B cell (primary cell): Measurements from ENCODE around the gene C1orf56. TPM values are rescaled to one million over a fixed set of nuclear protein-coding genes. Genes with fewer than 3 reads are reported as not detected.

Source experiments
- ATAC-seq: fragments of 200-7000 bp; cut with Tn5 transposase; one replicate; pipeline ENCODE4 v1.10.0; 2021; ENCODE audit warnings: low read depth, mild to moderate bottlenecking, moderate number of reproducible peaks, moderate library complexity
- CTCF ChIA-PET: fragments of 350-600 bp; sonication (Branson Sonifier 250); formaldehyde crosslinking; loops from one replicate; lab custom pipeline; 2021; ENCODE audit warnings: antibody characterized with exemption, inconsistent platforms; lab: Charles Lee
- POLR2A ChIA-PET: fragments of 350-600 bp; sonication (Branson Sonifier 250); formaldehyde crosslinking; loops from one replicate; lab custom pipeline; 2021; ENCODE audit warnings: antibody characterized with exemption; lab: Charles Lee
- DNase-seq: peaks from one replicate; pipeline ENCODE4 v3.0.0; 2013
- H2AFZ ChIP-seq: 2 replicates; pipeline ENCODE4 v1.6.1; 2012; ENCODE audit warnings: mild to moderate bottlenecking, low read depth, low read length; ENCODE audit not compliant: insufficient read depth, poor library complexity, severe bottlenecking
- H3K27ac ChIP-seq, 2 donors: 1 replicate in 1 of 2; 2 replicates in 1 of 2; pipeline ENCODE4 v1.5.1; 2012 to 2013; ENCODE audit warnings: low read length in 2 of 2, mild to moderate bottlenecking in 2 of 2, moderate library complexity in 1 of 2
- H3K27me3 ChIP-seq, 4 experiments: fragments of 200-600 bp in 1 of 4; sonication (generic) in 1 of 4; replicated peaks in 1 of 4; 1 replicate in 2 of 4; 2 replicates in 2 of 4; pipeline versions ENCODE4 v1.6.1 to v1.7.0; 2013 to 2016; ENCODE audit warnings: low read length in 3 of 4, mild to moderate bottlenecking in 2 of 4, mixed read lengths in 1 of 4, moderate library complexity in 1 of 4; ENCODE audit not compliant: insufficient read depth in 4 of 4, control insufficient read depth in 3 of 4; ENCODE audit errors: control extremely low read depth in 1 of 4
- H3K36me3 ChIP-seq, 2 experiments: replicated peaks in 1 of 2; 1 replicate in 1 of 2; 2 replicates in 1 of 2; pipeline versions ENCODE4 v1.6.1 to v1.7.1; 2013; ENCODE audit warnings: low read length in 1 of 2; ENCODE audit not compliant: insufficient read depth in 2 of 2, control insufficient read depth in 1 of 2; ENCODE audit errors: control extremely low read depth in 1 of 2, extremely low read depth in 1 of 2
- H3K4me1 ChIP-seq, 2 donors: fragments of 200-600 bp in 1 of 2; sonication (generic) in 1 of 2; 1 replicate in 1 of 2; 2 replicates in 1 of 2; pipeline versions ENCODE4 v1.5.1 to v1.6.1; 2013 to 2017; ENCODE audit warnings: low read length in 2 of 2; ENCODE audit not compliant: control insufficient read depth in 2 of 2, insufficient read depth in 2 of 2
- H3K4me2 ChIP-seq: replicated peaks from 2 replicates; pipeline ENCODE3; 2012; ENCODE audit warnings: mild to moderate bottlenecking, low read depth, low read length; ENCODE audit not compliant: poor library complexity, severe bottlenecking
- H3K4me3 ChIP-seq, 5 experiments: fragments of 200-600 bp in 1 of 5; sonication (generic) in 1 of 5; 1 replicate in 3 of 5; 2 replicates in 2 of 5; pipeline versions ENCODE4 v1.5.1 to v1.7.0; 2011 to 2016; ENCODE audit warnings: low read length in 4 of 5, mild to moderate bottlenecking in 4 of 5, low read depth in 2 of 5, control low read depth in 1 of 5, moderate library complexity in 1 of 5; ENCODE audit not compliant: insufficient read depth in 1 of 5; ENCODE audit errors: control extremely low read depth in 1 of 5, extremely low read depth in 1 of 5
- H3K79me2 ChIP-seq: fragments of 200-600 bp; sonication (generic); one replicate; pipeline ENCODE4 v1.6.0; 2016; ENCODE audit warnings: low read length; ENCODE audit not compliant: control insufficient read depth, insufficient read depth
- H3K9ac ChIP-seq: fragments of 200-600 bp; sonication (generic); 2 replicates; pipeline ENCODE4 v1.6.1; 2017; ENCODE audit warnings: mild to moderate bottlenecking, low read length, moderate library complexity
- H3K9me3 ChIP-seq, 3 donors: one replicate each; pipeline versions ENCODE4 v1.6.1 to v1.7.1; 2013; ENCODE audit warnings: low read length in 2 of 3; ENCODE audit not compliant: control insufficient read depth in 2 of 3, insufficient read depth in 1 of 3; ENCODE audit errors: control extremely low read depth in 1 of 3
- H4K20me1 ChIP-seq: 2 replicates; pipeline ENCODE4 v1.6.0; 2012; ENCODE audit warnings: mild to moderate bottlenecking, low read length; ENCODE audit not compliant: insufficient read depth, control insufficient read depth, poor library complexity, severe bottlenecking
- H3K27ac Mint-ChIP-seq: one replicate; pipeline ENCODE4 v1.8.0; 2021; ENCODE audit warnings: mixed read lengths
- H3K27me3 Mint-ChIP-seq: one replicate; pipeline ENCODE4 v1.8.0; 2021; ENCODE audit warnings: mixed read lengths
- H3K4me1 Mint-ChIP-seq: one replicate; pipeline ENCODE4 v1.8.0; 2021; ENCODE audit warnings: mixed read lengths
- H3K4me3 Mint-ChIP-seq: one replicate; pipeline ENCODE4 v1.8.0; 2021; ENCODE audit warnings: mixed read lengths
- H3K9me3 Mint-ChIP-seq: one replicate; pipeline ENCODE4 v1.8.0; 2022; ENCODE audit warnings: mixed read lengths; ENCODE audit not compliant: insufficient read depth
- CTCF ChIP-seq: fragments of 200-600 bp; IDR thresholded peaks from one replicate; pipeline ENCODE4 v1.8.0; 2022; ENCODE audit warnings: antibody characterized with exemption, mild to moderate bottlenecking
- EZH2 ChIP-seq: IDR thresholded peaks from 2 replicates; pipeline ENCODE4 v1.6.1; 2012; ENCODE audit warnings: borderline replicate concordance, low read depth, mild to moderate bottlenecking, moderate library complexity, low read length; ENCODE audit not compliant: insufficient read depth, poor library complexity, severe bottlenecking
- WGBS: methylation state at CpG from one replicate; pipeline ENCODE4 v1.1.5; 2013; ENCODE audit warnings: missing lambda C conversion rate; ENCODE audit not compliant: insufficient coverage; 5-methylcytosine and 5-hydroxymethylcytosine counted together
- intact Hi-C: fragments of 100-400 bp; cut with micrococcal nuclease; formaldehyde crosslinking; loops from one replicate; pipeline ENCODE4 v1.10.0; 2022
- polyA plus RNA-seq: library from polyadenylated mRNA; depleted of rRNA; stranded (reverse); fragments of >200 nt; gene quantifications from 2 replicates; pipeline ENCODE4 v1.2.3, GENCODE V29; 2012
- total RNA-seq, 2 donors: library from RNA; stranded (reverse); fragments of 120-200 nt in 1 of 2; gene quantifications; 1 replicate in 1 of 2; 2 replicates in 1 of 2; pipeline versions ENCODE4 v1.2.3 to v1.2.4, GENCODE V29; 2013 to 2022

C1orf56 gene
- total and polyA plus RNA-seq, 2 donors (not counting 1 experiment from before 2014, with no cell fraction given), result 2.4 to 4.5 TPM

- H2AFZ ChIP-seq, result no peak overlapping the region
- no peaks in the 10 kb centered on the region for H4K20me1 ChIP-seq
- no peak overlapping the region for H3K27ac ChIP-seq
- TF ChIP-seq CTCF (no peak), EZH2 (no peak)
- H3K36me3 ChIP-seq, result peaks cover 0 to 3% of the 10 kb centered on the region in 2 experiments
- ChIA-PET CTCF (interaction anchor here (0.7 to 1.3 kb wide), 3 partner anchors 22 to 46 kb away, joined by 3 read pairs; partner anchors contain the start of gene ANXA9), POLR2A (no interaction called here)
- H3K4me2 ChIP-seq, result peak overlapping the region; percentile 36
- Mint-ChIP-seq H3K4me3 (no peak overlapping the region), H3K4me1 (peaks cover 49% of the 10 kb centered on the region), H3K27ac (no peak overlapping the region), H3K9me3 (no peaks in the 10 kb centered on the region), H3K27me3 (no peaks in the 10 kb centered on the region)
- peak overlapping the region in 1 of 5 experiments; percentile 52 for H3K4me3 ChIP-seq
- no peaks in the 10 kb centered on the region for H3K9me3 ChIP-seq
- peaks cover 18% of the 10 kb centered on the region for H3K79me2 ChIP-seq
- intact Hi-C loops, result no loop called here
- DNase-seq, result no peak
- H3K4me1 ChIP-seq, result peaks cover 31 to 49% of the 10 kb centered on the region in 2 donors
- no peak overlapping the region for H3K9ac ChIP-seq
- ATAC-seq, result no peak
- H3K27me3 ChIP-seq, result no peaks in the 10 kb centered on the region
These were observed 44.4 kb upstream of the C1orf56 start for GRCh38 chr1:151003180-151003579.

- no peak for DNase-seq
- CTCF ChIA-PET, result interaction anchor here (0.7 to 4.0 kb wide), 18 partner anchors 9 to 443 kb away, joined by 3 to 63 read pairs (median 4); partner anchors contain the start of genes ANXA9, ENSA, GABPB2 and TNFAIP8L2
- no CpG with 5 or more reads among the region's 4 CpGs for WGBS
- H3K36me3 ChIP-seq, result peaks cover 0 to 3% of the 10 kb centered on the region in 2 experiments
- H3K4me1 ChIP-seq, result peaks cover 41 to 63% of the 10 kb centered on the region in 2 donors
- POLR2A ChIA-PET, result interaction anchor here (0.5 to 1.4 kb wide), 8 partner anchors 9 to 345 kb away, joined by 3 to 5 read pairs (median 4); partner anchors contain the start of genes C1orf56 and CDC42SE1
- no peak for TF ChIP-seq EZH2
- TF ChIP-seq CTCF, result no peak
- Mint-ChIP-seq H3K27ac (peak overlapping the region; percentile 94), H3K9me3 (no peaks in the 10 kb centered on the region), H3K27me3 (no peaks in the 10 kb centered on the region), H3K4me3 (peak overlapping the region; percentile 90), H3K4me1 (peaks cover 69% of the 10 kb centered on the region)
- peak overlapping the region; percentile 97 for H3K4me2 ChIP-seq
- H3K79me2 ChIP-seq, result peaks cover 43% of the 10 kb centered on the region
- no peaks in the 10 kb centered on the region for H4K20me1 ChIP-seq
- H3K27ac ChIP-seq, result peak overlapping the region; percentile 58 to 78
- peak overlapping the region; percentile 81 for H2AFZ ChIP-seq
- intact Hi-C loops, result loop anchor here (1.0 to 5.0 kb wide), 2 partner anchors 27 to 444 kb away; no protein-coding TSS in a partner anchor
- ATAC-seq, result no peak
- H3K4me3 ChIP-seq, result peak overlapping the region; percentile 60 to 93 (median 64)
- H3K27me3 ChIP-seq, result no peaks in the 10 kb centered on the region
- H3K9ac ChIP-seq, result peak overlapping the region; percentile 67
- H3K9me3 ChIP-seq, result no peaks in the 10 kb centered on the region
These were observed 41.7 kb upstream of the C1orf56 start for GRCh38 chr1:151005729-151006319.
